LHCN-M2 (cell line): Measurements from ENCODE around the gene CCR2. TPM values are rescaled to one million over a fixed set of nuclear protein-coding genes. Genes with fewer than 3 reads are reported as not detected.

Experiments
- DNase-seq: peaks from one replicate; pipeline ENCODE4 v3.0.0-alpha.2; 2012; ENCODE audit warnings: low read depth
- total RNA-seq: library from RNA; depleted of rRNA; stranded (reverse); fragments of >200 nt; gene quantifications from 2 replicates; pipeline ENCODE4 v1.2.3, GENCODE V29; 2014

CCR2 gene
- total RNA-seq, 1 experiment from 2014 or later: not detected

GRCh38 chr3:46354478-46354877, 567 bp downstream of the CCR2 start:
- DNase-seq: no peak

- no peak for DNase-seq
Measured at GRCh38 chr3:46354984-46355383, 1.1 kb downstream of the CCR2 start.

- no peak for DNase-seq
Measured at GRCh38 chr3:46356276-46356675, 2.4 kb downstream of the CCR2 start.

- no peak for DNase-seq
Measured at GRCh38 chr3:46356909-46357308, 3.0 kb downstream of the CCR2 start.

GRCh38 chr3:46358466-46358865, 4.6 kb downstream of the CCR2 start:
- DNase-seq: no peak

GRCh38 chr3:46359733-46360493, 6.0 kb downstream of the CCR2 start:
- DNase-seq: peak; percentile 42

GRCh38 chr3:46360907-46361306, 7.0 kb downstream of the CCR2 start:
- DNase-seq: no peak

- no peak for DNase-seq
Measured at GRCh38 chr3:46361408-46362283, 7.7 kb downstream of the CCR2 start.

GRCh38 chr3:46365041-46365440, 11.1 kb downstream of the CCR2 start:
- DNase-seq: no peak

GRCh38 chr3:46365737-46366524, 12.0 kb downstream of the CCR2 start:
- DNase-seq: no peak

- DNase-seq: no peak
Measured at GRCh38 chr3:46367811-46368210, 13.9 kb downstream of the CCR2 start.

- peak; percentile 44 for DNase-seq
Measured at GRCh38 chr3:46368569-46368968, 14.7 kb downstream of the CCR2 start.

GRCh38 chr3:46369151-46369550, 15.2 kb downstream of the CCR2 start:
- DNase-seq: no peak

GRCh38 chr3:46369675-46370132, 15.8 kb downstream of the CCR2 start:
- DNase-seq: no peak

GRCh38 chr3:46370839-46371518, 17.1 kb downstream of the CCR2 start, which contains the start of gene CCR5:
Gene CCR5, plus strand, starts transcription at chr3:46370946. Its CDS starts 1,957 bp downstream, at chr3:46372903.
- DNase-seq: no peak

- no peak for DNase-seq
Measured at GRCh38 chr3:46371519-46372340, 17.8 kb downstream of the CCR2 start.

- no peak for DNase-seq
Measured at GRCh38 chr3:46372492-46373359, 18.8 kb downstream of the CCR2 start.

GRCh38 chr3:46374755-46375154, 20.8 kb downstream of the CCR2 start:
- no peak for DNase-seq

- no peak for DNase-seq
Measured at GRCh38 chr3:46375218-46375617, 21.3 kb downstream of the CCR2 start.
